HepG2 (cell line): Measurements from ENCODE around the gene HSDL2. TPM values are rescaled to one million over a fixed set of nuclear protein-coding genes. Genes with fewer than 3 reads are reported as not detected.
A peak's percentile ranks its signal among the peaks of the same experiment; 100 is the strongest.

Source experiments
- ATF4 ChIP-seq, 2 experiments: fragments of 450-650 bp in 1 of 2; sonication (generic) in 1 of 2; formaldehyde crosslinking; IDR thresholded peaks; 2 replicates each; pipeline versions ENCODE4 v1.5.0 to v1.8.0; 2020 to 2022; ENCODE audit warnings: mild to moderate bottlenecking in 1 of 2, missing genetic modification reagents in 1 of 2
- FOXO4 ChIP-seq: sonication (generic); formaldehyde crosslinking; conservative IDR thresholded peaks from 2 replicates; pipeline ENCODE4 v1.8.1; 2023; ENCODE audit warnings: missing genetic modification reagents
- MXD3 ChIP-seq: IDR thresholded peaks from 2 replicates; pipeline ENCODE4 v1.6.1; 2016; ENCODE audit warnings: mild to moderate bottlenecking, missing biosample characterization, missing genetic modification reagents
- PRDM15 ChIP-seq: sonication (generic); formaldehyde crosslinking; IDR thresholded peaks from 2 replicates; pipeline ENCODE4 v1.4.0; 2020; ENCODE audit warnings: missing genetic modification reagents
- PRMT3 ChIP-seq: sonication (generic); formaldehyde crosslinking; IDR thresholded peaks from 2 replicates; pipeline ENCODE4 v1.8.1; 2022; ENCODE audit warnings: low read depth, mild to moderate bottlenecking, moderate library complexity, missing genetic modification reagents, borderline replicate concordance
- RAD21 ChIP-seq: fragments of 450-650 bp; formaldehyde crosslinking; IDR thresholded peaks from 2 replicates; pipeline ENCODE4 v1.5.0; 2020; ENCODE audit warnings: mild to moderate bottlenecking
- REL ChIP-seq: sonication (generic); formaldehyde crosslinking; conservative IDR thresholded peaks from 2 replicates; pipeline ENCODE4 v1.8.0; 2022; ENCODE audit warnings: mild to moderate bottlenecking, missing genetic modification reagents, moderate library complexity
- TAF1 ChIP-seq: sonication (generic); formaldehyde crosslinking; IDR thresholded peaks from 2 replicates; pipeline ENCODE4 v1.4.0; 2020; ENCODE audit warnings: missing genetic modification reagents
- UBTF ChIP-seq: sonication (generic); formaldehyde crosslinking; IDR thresholded peaks from 2 replicates; pipeline ENCODE4 v1.4.0; 2020; ENCODE audit warnings: mild to moderate bottlenecking, missing genetic modification reagents
- XRCC5 ChIP-seq: fragments of 200-400 bp; formaldehyde crosslinking; optimal IDR thresholded peaks from 2 replicates; pipeline ENCODE3; 2017; ENCODE audit warnings: mild to moderate bottlenecking, low read length
- YEATS4 ChIP-seq: sonication (generic); formaldehyde crosslinking; IDR thresholded peaks from 2 replicates; pipeline ENCODE4 v1.4.0; 2020; ENCODE audit warnings: missing genetic modification reagents, borderline replicate concordance
- ZBTB33 ChIP-seq: sonication (generic); formaldehyde crosslinking; IDR thresholded peaks from 2 replicates; pipeline ENCODE4 v1.4.0; 2020; ENCODE audit warnings: missing genetic modification reagents
- ZFX ChIP-seq: sonication (generic); formaldehyde crosslinking; IDR thresholded peaks from 2 replicates; pipeline ENCODE4 v1.4.0; 2020; ENCODE audit warnings: mild to moderate bottlenecking, low read depth, missing genetic modification reagents, moderate library complexity
- ZMYM2 ChIP-seq: sonication (generic); formaldehyde crosslinking; IDR thresholded peaks from 2 replicates; pipeline ENCODE4 v1.8.0; 2022; ENCODE audit warnings: mild to moderate bottlenecking, missing genetic modification reagents
- ZNF598 ChIP-seq: sonication (generic); formaldehyde crosslinking; IDR thresholded peaks from 2 replicates; pipeline ENCODE4 v1.5.1; 2020; ENCODE audit warnings: mild to moderate bottlenecking, missing genetic modification reagents, borderline replicate concordance
- ZNF616 ChIP-seq: sonication (generic); formaldehyde crosslinking; IDR thresholded peaks from 2 replicates; pipeline ENCODE4 v1.5.0; 2020; ENCODE audit warnings: low read depth, mild to moderate bottlenecking, missing genetic modification reagents
- polyA plus RNA-seq, 8 experiments: library from polyadenylated mRNA; depleted of rRNA in 3 of 8; stranded (reverse) in 7 of 8; unstranded in 1 of 8; fragments of >200 nt; fragmentation: Illumina TruSeq in 4 of 8; extraction: Trizol in 4 of 8; gene quantifications; 2 replicates each; pipeline versions ENCODE4 v1.2.1 to v1.2.3, GENCODE V29; 2011 to 2016; ENCODE audit warnings: low read depth in 4 of 8, missing spikeins in 1 of 8, mixed read lengths in 1 of 8; ENCODE audit not compliant: insufficient read depth in 1 of 8
- total RNA-seq, 5 experiments: library from RNA; depleted of rRNA; stranded (reverse); fragments of >200 nt; fragmentation: Illumina TruSeq; extraction: Trizol; gene quantifications; 2 replicates each; pipeline ENCODE4 v1.2.3, GENCODE V29; 2016; ENCODE audit warnings: low read depth in 1 of 5

The HSDL2 gene
- total and polyA plus RNA-seq, 2 of the 13 experiments (the other 11 are each of a cell fraction or from before 2014, with no cell fraction given): 55.3 to 80.2 TPM

- TF ChIP-seq PRDM15 (CRISPR knock-in tag) (no peak), TAF1 (CRISPR knock-in tag) (no peak), UBTF (CRISPR knock-in tag) (peak; percentile 27; the same call in 1 of the 2 replicates), ZNF598 (CRISPR knock-in tag) (no peak), FOXO4 (CRISPR knock-in tag) (no peak), ZMYM2 (CRISPR knock-in tag) (no peak), XRCC5 (no peak), YEATS4 (peak; percentile 26; the same call in 1 of the 2 replicates), ZFX (peak; percentile 2; the same call in 1 of the 2 replicates), MXD3 (no peak), ATF4 (CRISPR knock-in tag; IDR thresholded peaks at IDR 0.05) (peak in 1 of 2 experiments; percentile 26; a peak in 1 of 4 replicates), REL (CRISPR knock-in tag) (peak; percentile 31; the same call in 1 of the 2 replicates), RAD21 (CRISPR knock-in tag) (peak; percentile 39), PRMT3 (CRISPR knock-in tag) (no peak), ZBTB33 (CRISPR knock-in tag) (no peak), ZNF616 (no peak)
These were observed 107.3 kb downstream of the HSDL2 start (continued) for GRCh38 chr9:112487008-112487798.
